ENCODE measurements around the gene HOXA3. TPM values are rescaled to one million over a fixed set of nuclear protein-coding genes. Genes with fewer than 3 reads are reported as not detected.

HOXA3 gene
- total RNA-seq, 1 donor from 2014 or later, result not detected

DNA sequence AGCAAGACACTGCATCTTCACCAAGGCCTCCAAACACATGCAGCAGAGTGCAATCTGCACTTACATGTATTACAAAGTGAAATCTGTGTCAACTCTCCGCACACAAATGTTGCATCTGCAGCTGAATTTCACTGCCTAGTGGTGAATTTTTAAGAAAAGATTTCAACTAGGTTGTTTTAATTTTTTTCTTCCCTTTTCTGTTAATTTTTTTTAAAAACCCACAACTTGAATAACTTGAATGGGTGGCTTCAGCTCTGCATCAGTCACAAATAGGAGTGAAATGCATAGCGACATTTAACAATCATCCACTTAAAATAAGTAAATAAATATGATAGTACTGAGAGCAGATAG, 41.6 kb upstream of the HOXA3 start:
- Histone ChIP-seq H3K4me3 (no peak overlapping the region), H4K20me1 (ENCODE audit: low read depth) (peaks cover 88% of the 10 kb centered on the region), H2AFZ (replicated peaks) (no peak overlapping the region), H3K27me3 (peaks cover 100% of the 10 kb centered on the region), H3K9ac (no peak overlapping the region), H3K4me2 (no peak overlapping the region), H3K9me3 (ENCODE audit: low read depth) (no peaks in the 10 kb centered on the region), H3K79me2 (ENCODE audit: low read depth) (no peaks in the 10 kb centered on the region), H3K27ac (no peak overlapping the region), H3F3A (ENCODE audit: low read depth) (peaks cover 9% of the 10 kb centered on the region), H3K36me3 (no peaks in the 10 kb centered on the region), H3K4me1 (no peaks in the 10 kb centered on the region)
- peaks cover 14% of the 10 kb centered on the region for H3K9me3 Mint-ChIP-seq
- H3K27ac Mint-ChIP-seq, result no peak overlapping the region
- no peak for DNase-seq (ENCODE audit: low spot score)
- no peaks in the 10 kb centered on the region for H3K4me1 Mint-ChIP-seq
- H3K27me3 Mint-ChIP-seq (ENCODE audit: insufficient read depth, low read depth), result peaks cover 92% of the 10 kb centered on the region
- no peaks in the 10 kb centered on the region for H3K36me3 Mint-ChIP-seq
- no peak overlapping the region for H3K4me3 Mint-ChIP-seq
- TF ChIP-seq, protein P1, sequence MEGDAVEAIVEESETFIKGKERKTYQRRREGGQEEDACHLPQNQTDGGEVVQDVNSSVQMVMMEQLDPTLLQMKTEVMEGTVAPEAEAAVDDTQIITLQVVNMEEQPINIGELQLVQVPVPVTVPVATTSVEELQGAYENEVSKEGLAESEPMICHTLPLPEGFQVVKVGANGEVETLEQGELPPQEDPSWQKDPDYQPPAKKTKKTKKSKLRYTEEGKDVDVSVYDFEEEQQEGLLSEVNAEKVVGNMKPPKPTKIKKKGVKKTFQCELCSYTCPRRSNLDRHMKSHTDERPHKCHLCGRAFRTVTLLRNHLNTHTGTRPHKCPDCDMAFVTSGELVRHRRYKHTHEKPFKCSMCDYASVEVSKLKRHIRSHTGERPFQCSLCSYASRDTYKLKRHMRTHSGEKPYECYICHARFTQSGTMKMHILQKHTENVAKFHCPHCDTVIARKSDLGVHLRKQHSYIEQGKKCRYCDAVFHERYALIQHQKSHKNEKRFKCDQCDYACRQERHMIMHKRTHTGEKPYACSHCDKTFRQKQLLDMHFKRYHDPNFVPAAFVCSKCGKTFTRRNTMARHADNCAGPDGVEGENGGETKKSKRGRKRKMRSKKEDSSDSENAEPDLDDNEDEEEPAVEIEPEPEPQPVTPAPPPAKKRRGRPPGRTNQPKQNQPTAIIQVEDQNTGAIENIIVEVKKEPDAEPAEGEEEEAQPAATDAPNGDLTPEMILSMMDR (IDR thresholded peaks at IDR 0.05), result no peak
- no peak for TF ChIP-seq EZH2phosphoT487 (IDR thresholded peaks at IDR 0.05)
- peak; percentile 79 for TF ChIP-seq EZH2 (IDR thresholded peaks at IDR 0.05)

DNA sequence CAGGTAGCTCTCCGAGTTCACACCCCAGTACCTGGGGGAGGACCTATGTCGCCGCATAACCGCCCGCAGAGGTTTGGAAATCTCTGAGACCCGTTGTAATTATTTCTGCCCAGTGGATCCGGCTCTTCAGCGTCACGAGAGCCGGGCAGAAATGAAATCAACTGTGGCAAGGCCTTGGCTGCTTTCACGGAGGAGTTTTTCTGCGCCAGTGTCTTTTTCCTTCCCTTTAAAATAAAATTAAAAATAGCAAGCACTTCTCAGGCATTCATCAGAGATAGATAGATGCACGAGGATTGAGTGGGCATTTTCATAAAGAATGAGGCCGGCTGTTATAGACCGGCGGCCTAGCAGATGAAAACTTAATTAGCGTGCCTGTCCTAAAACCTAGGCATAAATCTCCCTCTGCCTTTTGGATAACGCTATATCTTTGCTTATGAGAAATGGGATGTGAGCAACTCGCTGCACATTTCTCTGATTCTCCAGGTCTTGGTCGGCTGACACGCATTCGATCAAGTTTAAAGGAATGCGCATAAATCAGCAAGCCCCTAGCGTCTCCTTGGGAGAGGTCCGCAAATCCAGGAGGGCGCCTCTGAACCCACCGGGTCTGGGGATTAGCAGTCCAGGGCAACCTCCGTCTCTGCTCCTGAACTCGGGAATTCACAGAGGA, 41.1 kb upstream of the HOXA3 start:
- Mint-ChIP-seq H3K27ac (no peak overlapping the region), H3K9me3 (peaks cover 14% of the 10 kb centered on the region), H3K4me1 (peaks cover 2% of the 10 kb centered on the region), H3K4me3 (peak overlapping the region; percentile 19), H3K36me3 (no peaks in the 10 kb centered on the region), H3K27me3 (ENCODE audit: insufficient read depth, low read depth) (peaks cover 92% of the 10 kb centered on the region)
- Histone ChIP-seq H3K27ac (no peak overlapping the region), H3K9me3 (ENCODE audit: low read depth) (no peaks in the 10 kb centered on the region), H3K79me2 (ENCODE audit: low read depth) (no peaks in the 10 kb centered on the region), H3K4me2 (no peak overlapping the region), H3K4me3 (no peak overlapping the region), H3K9ac (no peak overlapping the region), H2AFZ (replicated peaks) (no peak overlapping the region), H4K20me1 (ENCODE audit: low read depth) (peaks cover 88% of the 10 kb centered on the region), H3K4me1 (no peaks in the 10 kb centered on the region), H3K36me3 (no peaks in the 10 kb centered on the region), H3K27me3 (peaks cover 100% of the 10 kb centered on the region), H3F3A (ENCODE audit: low read depth) (peaks cover 9% of the 10 kb centered on the region)
- DNase-seq (ENCODE audit: low spot score), result peak; percentile 52
- TF ChIP-seq, protein P1 (IDR thresholded peaks at IDR 0.05), result no peak
- TF ChIP-seq EZH2 (IDR thresholded peaks at IDR 0.05) (peak; percentile 98), EZH2phosphoT487 (IDR thresholded peaks at IDR 0.05) (peak; percentile 97)

DNA sequence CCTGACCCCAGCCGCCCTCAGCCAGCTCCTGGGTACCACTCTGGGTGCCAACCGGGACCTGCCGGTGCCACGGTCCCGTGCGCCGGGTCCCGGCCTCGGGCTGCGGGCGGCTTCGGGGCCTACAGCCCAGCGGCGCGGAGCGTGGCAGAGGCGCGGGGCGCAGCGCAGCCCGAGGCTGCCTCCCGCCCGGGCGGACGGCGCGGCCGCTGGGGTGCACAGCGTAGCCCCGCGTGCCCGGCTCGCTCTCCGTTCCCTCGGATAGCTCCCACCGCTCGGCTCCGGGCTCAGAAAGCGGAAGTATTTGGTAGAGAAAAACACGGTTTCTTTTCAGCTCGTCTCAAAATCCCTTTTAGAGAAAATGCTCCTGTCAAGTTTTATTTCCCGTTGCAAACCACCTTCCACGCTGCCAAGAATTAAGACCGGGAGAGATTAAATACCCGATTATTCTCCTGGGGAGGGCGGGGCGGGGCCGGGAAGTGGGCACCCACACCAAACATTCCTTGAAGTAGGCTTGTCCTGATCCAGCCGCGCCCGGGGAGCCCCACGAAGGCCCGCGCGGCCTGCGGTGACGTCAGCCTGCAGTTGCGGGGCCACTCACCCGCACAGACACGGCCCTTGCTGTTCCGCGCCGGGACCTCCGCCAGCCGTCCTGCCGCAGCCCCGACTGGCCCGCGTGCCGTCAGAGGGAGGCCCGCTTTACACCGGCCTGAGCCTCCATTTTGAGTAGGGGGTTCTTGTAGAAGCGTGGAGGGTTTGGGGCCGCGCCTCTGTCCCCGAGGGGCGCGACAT, 40.4 kb upstream of the HOXA3 start:
- peak; percentile 53 for DNase-seq (ENCODE audit: low spot score)
- peak overlapping the region; percentile 29 for H3K4me2 ChIP-seq
- Mint-ChIP-seq H3K4me1 (peaks cover 2% of the 10 kb centered on the region), H3K27ac (no peak overlapping the region), H3K9me3 (peaks cover 14% of the 10 kb centered on the region), H3K4me3 (no peak overlapping the region), H3K36me3 (no peaks in the 10 kb centered on the region), H3K27me3 (ENCODE audit: insufficient read depth, low read depth) (peaks cover 91% of the 10 kb centered on the region)
- H3K27ac ChIP-seq, result no peak overlapping the region
- no peaks in the 10 kb centered on the region for H3K36me3 ChIP-seq
- peaks cover 88% of the 10 kb centered on the region for H4K20me1 ChIP-seq (ENCODE audit: low read depth)
- H3K79me2 ChIP-seq (ENCODE audit: low read depth), result no peaks in the 10 kb centered on the region
- TF ChIP-seq, protein P1 (IDR thresholded peaks at IDR 0.05), result no peak
- peak; percentile 35 for TF ChIP-seq EZH2 (IDR thresholded peaks at IDR 0.05)
- no peak overlapping the region for H3K9ac ChIP-seq
- no peaks in the 10 kb centered on the region for H3K9me3 ChIP-seq (ENCODE audit: low read depth)
- H3K4me3 ChIP-seq, result no peak overlapping the region
- H3K27me3 ChIP-seq, result peaks cover 100% of the 10 kb centered on the region
- H3K4me1 ChIP-seq, result no peaks in the 10 kb centered on the region
- H3F3A ChIP-seq (ENCODE audit: low read depth), result peaks cover 9% of the 10 kb centered on the region
- no peak overlapping the region for H2AFZ ChIP-seq (replicated peaks)

Measured in neural progenitor cell (in vitro differentiated cells).